ENCODE measurements around the gene P3R3URF. TPM values are rescaled to one million over a fixed set of nuclear protein-coding genes. Genes with fewer than 3 reads are reported as not detected.

P3R3URF gene
- total RNA-seq, 1 donor from 2014 or later = not detected

DNA sequence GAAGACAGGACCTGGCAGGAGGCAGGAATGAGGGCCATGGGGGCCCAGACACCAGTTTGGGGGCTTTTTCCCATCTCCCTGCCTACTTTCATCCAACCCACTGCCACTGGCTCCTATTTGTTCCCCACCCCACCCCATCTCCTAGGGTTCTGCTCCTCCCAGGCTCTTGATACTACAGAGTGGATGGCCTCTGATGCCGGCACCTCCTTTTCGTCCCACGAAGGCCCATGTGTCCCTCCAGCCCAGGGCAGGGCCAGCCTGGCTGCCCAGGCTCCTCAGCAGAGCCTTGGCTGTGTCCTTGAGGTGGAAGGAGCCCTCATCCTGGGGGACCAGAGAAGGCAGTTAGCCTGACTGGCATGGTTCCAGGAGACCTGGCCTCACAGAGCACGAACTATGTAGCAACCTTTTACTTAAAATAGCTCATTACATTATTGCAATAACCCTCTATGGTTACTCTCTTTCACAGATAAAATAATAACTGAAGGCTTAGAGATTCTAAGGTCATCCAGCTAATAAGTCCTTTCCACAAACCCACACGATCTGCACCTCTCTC lies 18.4 kb upstream of the P3R3URF start:
- TF ChIP-seq, protein P1, sequence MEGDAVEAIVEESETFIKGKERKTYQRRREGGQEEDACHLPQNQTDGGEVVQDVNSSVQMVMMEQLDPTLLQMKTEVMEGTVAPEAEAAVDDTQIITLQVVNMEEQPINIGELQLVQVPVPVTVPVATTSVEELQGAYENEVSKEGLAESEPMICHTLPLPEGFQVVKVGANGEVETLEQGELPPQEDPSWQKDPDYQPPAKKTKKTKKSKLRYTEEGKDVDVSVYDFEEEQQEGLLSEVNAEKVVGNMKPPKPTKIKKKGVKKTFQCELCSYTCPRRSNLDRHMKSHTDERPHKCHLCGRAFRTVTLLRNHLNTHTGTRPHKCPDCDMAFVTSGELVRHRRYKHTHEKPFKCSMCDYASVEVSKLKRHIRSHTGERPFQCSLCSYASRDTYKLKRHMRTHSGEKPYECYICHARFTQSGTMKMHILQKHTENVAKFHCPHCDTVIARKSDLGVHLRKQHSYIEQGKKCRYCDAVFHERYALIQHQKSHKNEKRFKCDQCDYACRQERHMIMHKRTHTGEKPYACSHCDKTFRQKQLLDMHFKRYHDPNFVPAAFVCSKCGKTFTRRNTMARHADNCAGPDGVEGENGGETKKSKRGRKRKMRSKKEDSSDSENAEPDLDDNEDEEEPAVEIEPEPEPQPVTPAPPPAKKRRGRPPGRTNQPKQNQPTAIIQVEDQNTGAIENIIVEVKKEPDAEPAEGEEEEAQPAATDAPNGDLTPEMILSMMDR (IDR thresholded peaks at IDR 0.05) = no peak
- Mint-ChIP-seq H3K27ac (ENCODE audit: unreplicated experiment) (no peak overlapping the region), H3K27me3 (ENCODE audit: unreplicated experiment) (no peaks in the 10 kb centered on the region), H3K9me3 (ENCODE audit: unreplicated experiment) (no peaks in the 10 kb centered on the region), H3K4me1 (ENCODE audit: unreplicated experiment) (peaks cover 33% of the 10 kb centered on the region), H3K36me3 (ENCODE audit: unreplicated experiment) (peaks cover 19% of the 10 kb centered on the region), H3K4me3 (ENCODE audit: unreplicated experiment) (no peak overlapping the region)
- DNase-seq (ENCODE audit: extremely low spot score, unreplicated experiment) = no peak

DNA sequence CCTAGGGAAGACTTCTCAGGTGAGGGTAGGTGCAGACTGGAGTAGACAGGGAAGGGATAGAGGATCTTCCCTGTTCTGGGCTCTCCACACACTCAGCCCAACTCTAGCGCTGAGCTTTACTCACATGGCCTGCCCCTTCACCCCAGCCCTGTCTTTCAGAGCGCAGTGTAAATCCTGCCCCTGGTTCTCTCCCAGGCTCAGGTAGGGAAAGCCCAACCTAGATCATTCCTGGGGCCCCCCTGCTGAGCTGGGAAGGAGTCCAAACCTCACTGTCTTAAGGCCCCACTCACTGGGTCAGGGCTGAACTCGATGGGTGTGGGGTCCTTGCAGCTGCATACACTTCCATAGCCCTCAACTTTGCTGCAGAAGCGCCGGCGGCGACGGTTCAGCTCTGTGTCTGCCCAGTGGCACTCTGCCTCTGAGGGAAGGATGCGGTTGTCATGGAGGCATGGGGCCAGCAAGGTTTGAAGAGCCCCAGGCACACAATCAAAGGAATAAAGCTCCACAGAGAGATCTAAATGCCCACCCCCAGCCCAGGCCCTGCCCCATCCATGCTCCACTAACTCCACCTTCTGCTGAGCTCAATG lies 17.8 kb upstream of the P3R3URF start:
- Mint-ChIP-seq H3K27ac (ENCODE audit: unreplicated experiment) (no peak overlapping the region), H3K4me3 (ENCODE audit: unreplicated experiment) (no peak overlapping the region), H3K9me3 (ENCODE audit: unreplicated experiment) (no peaks in the 10 kb centered on the region), H3K36me3 (ENCODE audit: unreplicated experiment) (peaks cover 25% of the 10 kb centered on the region), H3K4me1 (ENCODE audit: unreplicated experiment) (peaks cover 33% of the 10 kb centered on the region), H3K27me3 (ENCODE audit: unreplicated experiment) (no peaks in the 10 kb centered on the region)
- TF ChIP-seq, protein P1 (IDR thresholded peaks at IDR 0.05) = no peak
- DNase-seq (ENCODE audit: extremely low spot score, unreplicated experiment) = no peak

DNA sequence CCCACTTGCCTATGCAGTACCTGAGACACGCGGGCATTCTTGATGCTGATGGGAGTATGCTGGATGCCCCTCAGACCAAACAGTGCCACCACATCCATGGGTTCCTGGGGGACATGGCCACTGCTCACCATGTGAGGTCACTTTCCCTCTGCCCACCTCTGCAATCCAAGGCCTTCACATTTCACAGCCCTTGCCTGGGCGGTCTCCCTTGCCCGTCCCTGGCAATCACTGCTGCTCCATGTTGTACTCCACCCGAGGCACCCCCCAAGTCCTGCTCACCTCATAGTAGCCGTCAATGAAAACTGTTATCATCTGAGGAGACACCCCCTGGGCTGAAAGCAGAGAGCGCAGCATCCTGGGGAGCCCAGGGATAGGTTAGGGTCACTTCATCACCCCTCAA lies 17.0 kb upstream of the P3R3URF start:
- Mint-ChIP-seq H3K27me3 (ENCODE audit: unreplicated experiment) (no peaks in the 10 kb centered on the region), H3K36me3 (ENCODE audit: unreplicated experiment) (peaks cover 28% of the 10 kb centered on the region), H3K4me3 (ENCODE audit: unreplicated experiment) (no peak overlapping the region), H3K9me3 (ENCODE audit: unreplicated experiment) (no peaks in the 10 kb centered on the region), H3K27ac (ENCODE audit: unreplicated experiment) (no peak overlapping the region), H3K4me1 (ENCODE audit: unreplicated experiment) (peaks cover 36% of the 10 kb centered on the region)
- TF ChIP-seq, protein P1 (IDR thresholded peaks at IDR 0.05) = no peak
- DNase-seq (ENCODE audit: extremely low spot score, unreplicated experiment) = no peak

DNA sequence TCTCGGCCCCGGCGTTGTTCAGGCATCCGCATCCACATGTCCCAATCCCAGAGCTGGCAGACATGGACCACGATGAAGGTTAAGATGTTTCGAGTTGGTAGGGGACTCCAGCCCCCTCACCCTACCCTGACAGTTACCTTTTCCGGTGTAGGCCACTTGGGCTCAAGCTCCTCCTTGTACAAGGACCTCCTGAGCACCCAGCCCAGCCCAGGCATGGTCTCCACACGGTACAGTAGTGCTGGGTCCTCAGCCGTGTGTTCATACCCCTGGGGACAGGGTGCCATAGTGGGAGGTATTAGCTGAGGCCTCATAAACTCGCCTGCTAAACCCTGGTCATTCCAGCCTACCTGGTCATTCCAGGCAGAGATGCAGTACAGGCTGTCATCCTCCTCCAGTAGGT lies 15.9 kb upstream of the P3R3URF start:
- no peaks in the 10 kb centered on the region for H3K27me3 Mint-ChIP-seq (ENCODE audit: unreplicated experiment)
- DNase-seq (ENCODE audit: extremely low spot score, unreplicated experiment) = no peak
- TF ChIP-seq, protein P1 (IDR thresholded peaks at IDR 0.05) = no peak
- H3K4me3 Mint-ChIP-seq (ENCODE audit: unreplicated experiment) = no peak overlapping the region
- H3K9me3 Mint-ChIP-seq (ENCODE audit: unreplicated experiment) = no peaks in the 10 kb centered on the region
- H3K27ac Mint-ChIP-seq (ENCODE audit: unreplicated experiment) = no peak overlapping the region
- peaks cover 33% of the 10 kb centered on the region for H3K4me1 Mint-ChIP-seq (ENCODE audit: unreplicated experiment)
- peaks cover 29% of the 10 kb centered on the region for H3K36me3 Mint-ChIP-seq (ENCODE audit: unreplicated experiment)

DNA sequence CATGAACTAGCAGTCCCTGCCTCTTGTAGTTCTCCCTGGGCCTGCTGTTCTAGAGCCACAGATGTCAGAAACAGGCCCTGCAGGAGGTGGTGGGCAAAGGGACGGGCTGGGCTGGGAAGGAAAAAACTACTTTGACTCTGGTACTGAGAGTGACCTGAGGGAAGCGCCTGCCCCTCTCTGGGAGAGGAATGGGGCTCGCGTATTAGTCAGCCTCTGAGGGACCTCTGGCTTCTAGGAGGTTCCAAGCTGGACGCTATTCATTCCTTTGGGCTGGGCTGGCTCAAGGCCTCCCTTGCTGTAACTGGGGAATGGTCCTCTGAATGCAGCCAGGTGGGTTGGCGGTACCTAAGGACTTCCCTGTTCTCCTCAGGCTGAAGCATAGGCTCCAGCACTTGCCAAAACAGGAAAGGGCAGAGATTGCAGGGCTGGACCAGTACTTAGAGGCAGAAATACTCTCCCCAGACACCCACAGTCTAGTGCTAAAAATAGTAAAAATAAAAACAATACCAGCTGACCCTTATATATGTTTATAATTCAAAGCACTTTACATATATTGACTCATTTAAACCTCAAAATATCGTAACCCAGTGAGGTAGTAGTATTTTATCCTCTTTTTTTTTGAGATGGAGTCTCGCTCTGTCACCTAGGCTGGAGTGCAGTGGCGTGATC lies 14.9 kb upstream of the P3R3URF start:
- Mint-ChIP-seq H3K27ac (ENCODE audit: unreplicated experiment) (peak overlapping the region; percentile 84), H3K27me3 (ENCODE audit: unreplicated experiment) (no peaks in the 10 kb centered on the region), H3K4me1 (ENCODE audit: unreplicated experiment) (peaks cover 29% of the 10 kb centered on the region), H3K9me3 (ENCODE audit: unreplicated experiment) (no peaks in the 10 kb centered on the region), H3K36me3 (ENCODE audit: unreplicated experiment) (peaks cover 29% of the 10 kb centered on the region), H3K4me3 (ENCODE audit: unreplicated experiment) (no peak overlapping the region)
- DNase-seq (ENCODE audit: extremely low spot score, unreplicated experiment) = no peak
- TF ChIP-seq, protein P1 (IDR thresholded peaks at IDR 0.05) = no peak
